Muscle layer of duodenum (tissue), 2 donors: ENCODE results near the gene RPA3.

ENCODE experiments used
- H3K27ac ChIP-seq: one replicate; pipeline ENCODE4 v1.7.0; 2013; ENCODE audit warnings: mild to moderate bottlenecking, low read length
- H3K27me3 ChIP-seq: one replicate; pipeline ENCODE4 v1.7.0; 2013; ENCODE audit warnings: low read depth, mild to moderate bottlenecking, control low read depth, low read length
- H3K36me3 ChIP-seq, 2 donors: one replicate each; pipeline ENCODE4 v1.7.0; 2013; ENCODE audit warnings: low read length in 2 of 2, control low read depth in 1 of 2, mild to moderate bottlenecking in 1 of 2; ENCODE audit not compliant: insufficient read depth in 2 of 2, control insufficient read depth in 1 of 2
- H3K4me1 ChIP-seq, 2 donors: one replicate each; pipeline ENCODE4 v1.7.0; 2013; ENCODE audit warnings: low read length in 2 of 2, mild to moderate bottlenecking in 2 of 2, control low read depth in 1 of 2, moderate library complexity in 1 of 2; ENCODE audit not compliant: insufficient read depth in 2 of 2, control insufficient read depth in 1 of 2
- H3K4me3 ChIP-seq, 2 donors: one replicate each; pipeline ENCODE4 v1.7.0; 2013; ENCODE audit warnings: low read length in 2 of 2, low read depth in 1 of 2, mild to moderate bottlenecking in 1 of 2
- H3K9me3 ChIP-seq, 2 donors: one replicate each; pipeline ENCODE4 v1.7.0; 2013; ENCODE audit warnings: low read length in 2 of 2, control low read depth in 1 of 2, mild to moderate bottlenecking in 1 of 2; ENCODE audit not compliant: control insufficient read depth in 1 of 2
- donor health status: healthy.

RPA3 gene

DNA sequence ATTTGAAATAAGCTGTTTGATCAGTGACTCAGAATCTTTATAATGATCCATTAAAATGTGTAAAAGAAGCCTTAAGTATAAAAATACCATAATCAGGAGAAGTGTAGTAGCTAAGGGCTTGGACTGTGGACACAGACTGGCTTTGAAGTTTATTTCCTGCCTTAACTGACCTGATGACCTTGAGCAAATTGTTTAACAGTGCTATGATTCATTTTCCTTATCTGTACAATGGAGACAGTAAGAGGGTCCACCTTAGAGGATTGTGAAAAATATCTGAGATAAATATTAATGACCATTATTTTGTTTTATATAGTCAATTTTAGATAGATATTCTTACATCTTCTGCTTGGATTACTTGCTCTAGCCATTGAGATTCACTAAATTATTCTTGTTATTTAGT is 13.3 kb upstream of the RPA3 start:
- no peak overlapping the region for H3K27ac ChIP-seq
- no peaks in the 10 kb centered on the region for H3K27me3 ChIP-seq
- no peaks in the 10 kb centered on the region for H3K9me3 ChIP-seq
- no peak overlapping the region for H3K4me3 ChIP-seq
- H3K4me1 ChIP-seq, result peaks cover 0 to 7% of the 10 kb centered on the region in 2 donors
- no peaks in the 10 kb centered on the region for H3K36me3 ChIP-seq

DNA sequence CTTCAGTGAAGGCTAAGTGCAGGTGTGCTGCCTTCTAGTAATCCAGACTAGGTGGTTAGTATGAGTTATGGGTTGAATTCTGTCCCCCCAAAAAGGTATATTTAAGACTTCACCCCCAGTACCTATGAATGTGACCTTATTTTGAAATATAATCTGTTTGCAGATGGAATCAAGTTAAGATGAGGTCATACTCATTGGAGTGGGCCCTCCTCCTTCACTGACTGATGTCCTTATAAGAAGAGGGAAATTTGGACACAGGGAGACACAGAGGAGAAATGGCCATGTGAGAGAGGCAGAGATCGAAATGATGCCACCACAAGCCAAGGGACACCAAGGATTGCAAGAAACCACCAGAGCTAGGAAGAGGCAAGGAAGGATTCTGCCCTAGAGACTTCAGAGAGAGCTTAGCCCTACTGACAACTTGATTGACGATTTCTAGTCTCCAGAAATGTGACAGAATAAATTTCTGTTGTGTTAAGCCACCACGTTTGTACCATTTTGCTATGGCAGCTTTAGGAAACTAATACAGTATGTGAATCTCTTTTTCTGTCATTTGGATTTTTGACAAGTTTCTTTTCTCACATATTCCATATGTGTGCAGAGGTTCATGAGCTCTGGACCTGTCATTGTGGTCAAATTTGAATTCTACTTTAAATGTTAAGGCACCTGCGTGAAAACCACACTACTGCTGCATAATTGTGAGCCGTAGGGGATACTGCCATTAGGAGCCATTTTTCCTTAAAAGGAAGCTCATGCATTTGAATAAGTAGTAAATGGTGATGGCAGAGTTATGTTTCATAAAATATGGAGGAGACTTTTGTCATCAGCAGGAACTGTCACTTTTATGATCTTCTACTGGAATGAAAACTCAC is 2.6 kb upstream of the RPA3 start:
- H3K27me3 ChIP-seq, result no peaks in the 10 kb centered on the region

DNA sequence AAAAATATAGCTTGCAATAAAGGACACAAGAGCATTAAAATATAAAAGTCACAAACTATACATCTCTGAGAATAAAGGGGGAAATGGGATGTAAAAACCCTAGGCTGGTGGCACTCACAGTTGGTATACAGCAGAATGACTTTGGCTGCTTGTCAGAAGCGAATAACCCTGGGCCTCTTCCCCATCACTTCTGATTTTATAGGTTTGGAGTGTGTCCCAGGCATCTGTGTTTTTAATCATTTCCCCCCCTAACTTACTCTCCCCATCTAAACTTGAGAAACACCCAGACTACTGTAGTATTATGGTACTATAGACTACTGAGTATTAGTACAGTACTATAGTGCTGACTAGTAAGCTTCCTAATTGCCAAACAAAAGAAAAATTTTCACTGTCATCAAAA is 1.8 kb upstream of the RPA3 start:
- Histone ChIP-seq H3K27me3 (no peaks in the 10 kb centered on the region), H3K4me1 (no peaks in the 10 kb centered on the region), H3K9me3 (no peaks in the 10 kb centered on the region), H3K27ac (no peak overlapping the region), H3K36me3 (no peaks in the 10 kb centered on the region), H3K4me3 (no peak overlapping the region)

More for the DNA sequence above, 2.6 kb upstream of the RPA3 start:
- Histone ChIP-seq H3K36me3 (no peaks in the 10 kb centered on the region), H3K4me3 (no peak overlapping the region), H3K9me3 (no peaks in the 10 kb centered on the region), H3K27ac (no peak overlapping the region), H3K4me1 (no peaks in the 10 kb centered on the region)

DNA sequence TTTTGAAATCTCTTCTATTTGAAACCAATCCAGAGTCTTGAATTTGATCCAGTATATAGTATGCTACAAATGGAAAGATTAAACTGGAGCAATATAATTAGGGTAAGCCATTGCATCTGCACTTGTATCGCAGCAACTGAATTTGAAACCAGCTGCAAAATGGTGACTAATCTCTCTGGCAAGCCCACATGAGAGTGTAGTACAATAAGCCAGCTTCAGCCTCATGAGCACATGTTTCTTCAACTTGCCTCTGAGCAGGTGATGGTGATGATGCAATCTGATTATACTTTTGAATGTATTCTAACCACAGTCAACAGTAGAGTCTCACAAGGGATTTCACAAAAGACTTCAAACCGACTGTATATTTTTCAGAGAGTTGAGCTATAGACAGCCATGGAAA is 829 bp upstream of the RPA3 start:
- no peak overlapping the region for H3K4me3 ChIP-seq
- no peak overlapping the region for H3K27ac ChIP-seq
- H3K36me3 ChIP-seq, result no peaks in the 10 kb centered on the region
- H3K27me3 ChIP-seq, result no peaks in the 10 kb centered on the region
- H3K9me3 ChIP-seq, result no peaks in the 10 kb centered on the region
- H3K4me1 ChIP-seq, result no peaks in the 10 kb centered on the region

DNA sequence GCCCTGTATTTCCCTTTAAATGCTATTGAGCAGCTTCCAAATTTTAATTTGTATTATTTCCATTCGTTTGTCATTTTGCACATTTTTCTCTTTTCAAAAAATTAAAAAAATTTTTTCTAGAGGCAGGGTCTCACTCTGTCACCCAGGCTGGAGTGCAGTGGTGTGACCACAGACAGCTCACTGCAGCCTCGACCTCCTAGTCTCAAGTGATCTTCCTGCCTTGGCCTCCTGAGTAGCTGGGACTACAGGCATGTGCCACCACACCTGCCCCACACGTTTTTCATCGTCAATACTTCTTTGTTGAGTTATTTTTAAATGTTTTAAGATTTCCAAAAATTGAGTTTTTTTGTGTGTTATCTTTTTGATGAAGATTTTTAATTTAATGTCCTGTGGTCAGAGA is 4.7 kb downstream of the RPA3 start:
- Histone ChIP-seq H3K4me3 (no peak overlapping the region), H3K4me1 (peaks cover 0 to 7% of the 10 kb centered on the region in 2 donors), H3K9me3 (no peaks in the 10 kb centered on the region), H3K36me3 (no peaks in the 10 kb centered on the region), H3K27me3 (no peaks in the 10 kb centered on the region), H3K27ac (no peak overlapping the region)

DNA sequence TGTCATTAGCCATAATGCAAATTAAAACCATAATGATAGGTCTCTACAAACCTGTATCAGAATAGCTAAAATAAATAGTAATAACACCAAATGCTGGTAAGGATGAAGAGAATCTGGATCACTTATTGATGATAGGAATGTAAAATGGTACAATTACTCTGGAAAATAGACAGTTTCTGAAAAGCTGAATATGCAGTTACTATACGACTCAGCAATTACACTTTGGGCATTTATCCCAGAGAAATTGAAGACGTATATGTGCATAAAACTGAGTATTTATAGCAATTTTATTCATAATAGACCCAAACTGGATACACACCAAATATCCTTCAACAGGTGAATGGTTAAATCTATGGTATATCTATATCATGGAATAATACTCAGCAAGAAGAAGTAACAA is 7.9 kb downstream of the RPA3 start:
- H3K27ac ChIP-seq, result no peak overlapping the region
- H3K36me3 ChIP-seq, result no peaks in the 10 kb centered on the region
- peaks cover 0 to 29% of the 10 kb centered on the region in 2 donors for H3K4me1 ChIP-seq
- H3K4me3 ChIP-seq, result no peak overlapping the region
- H3K9me3 ChIP-seq, result no peaks in the 10 kb centered on the region
- no peaks in the 10 kb centered on the region for H3K27me3 ChIP-seq

DNA sequence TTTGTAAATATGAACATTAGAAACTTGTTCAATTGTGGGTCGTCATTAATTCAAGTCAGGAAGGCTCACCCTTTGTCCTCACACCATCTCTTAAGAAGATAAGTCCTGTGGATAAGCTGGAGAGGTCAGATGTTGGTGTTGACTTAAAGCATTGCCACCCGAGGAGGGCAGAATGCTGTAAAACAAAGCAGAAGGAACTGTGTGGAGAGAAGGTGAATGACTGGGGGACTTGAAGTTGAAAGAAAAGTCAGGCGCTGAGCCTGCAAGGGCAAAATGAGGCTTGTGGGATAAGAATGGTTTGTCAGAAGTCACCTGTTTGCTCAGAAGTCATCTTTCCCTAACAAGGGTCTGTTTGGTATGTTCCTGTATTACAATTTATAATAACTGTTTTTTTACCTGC is 9.1 kb downstream of the RPA3 start:
- Histone ChIP-seq H3K27ac (no peak overlapping the region), H3K4me3 (no peak overlapping the region), H3K36me3 (no peaks in the 10 kb centered on the region), H3K4me1 (peaks cover 0 to 38% of the 10 kb centered on the region in 2 donors), H3K27me3 (no peaks in the 10 kb centered on the region), H3K9me3 (no peaks in the 10 kb centered on the region)

DNA sequence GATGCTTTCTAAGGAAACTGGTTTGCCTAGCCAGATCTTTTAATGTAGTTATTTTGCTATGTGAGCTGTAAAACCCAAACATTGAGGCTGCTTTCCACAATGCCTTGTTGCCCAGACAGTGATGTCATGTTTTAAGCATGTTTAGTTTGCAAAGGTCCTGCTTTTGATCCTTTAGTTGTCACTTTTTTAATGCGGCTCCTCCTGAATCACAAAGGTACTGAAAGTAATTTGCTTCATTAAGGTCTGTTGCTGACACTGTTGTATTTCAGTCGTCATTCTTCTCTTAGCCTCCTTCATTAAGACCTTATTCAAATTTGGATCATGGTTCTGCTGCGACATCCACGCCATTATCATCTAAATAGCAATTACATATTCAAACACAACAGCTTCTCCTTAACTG is 10.6 kb downstream of the RPA3 start:
- Histone ChIP-seq H3K27ac (no peak overlapping the region), H3K36me3 (no peaks in the 10 kb centered on the region), H3K27me3 (no peaks in the 10 kb centered on the region), H3K4me3 (no peak overlapping the region), H3K9me3 (no peaks in the 10 kb centered on the region), H3K4me1 (peaks cover 0 to 38% of the 10 kb centered on the region in 2 donors)

DNA sequence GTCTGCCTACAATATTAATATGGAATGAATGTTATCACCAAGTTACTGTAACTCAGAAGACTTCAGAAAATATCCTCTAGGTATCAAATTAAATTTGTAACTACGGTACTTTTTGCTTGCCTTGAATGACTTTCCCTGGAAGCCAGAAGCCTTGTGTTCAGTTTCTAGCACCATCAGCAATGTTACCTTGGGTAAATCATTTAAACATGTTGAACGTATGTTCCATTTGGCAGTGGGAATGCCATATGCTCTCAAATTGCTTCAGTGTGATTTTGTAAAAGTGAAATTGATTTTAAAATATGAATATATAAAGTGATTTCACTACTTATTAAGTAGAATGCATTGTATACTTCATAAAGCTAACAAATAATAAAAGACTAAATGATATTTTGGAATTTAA is 11.2 kb downstream of the RPA3 start:
- H3K9me3 ChIP-seq, result no peaks in the 10 kb centered on the region
- H3K27ac ChIP-seq, result no peak overlapping the region
- peaks cover 0 to 38% of the 10 kb centered on the region in 2 donors for H3K4me1 ChIP-seq
- no peaks in the 10 kb centered on the region for H3K27me3 ChIP-seq
- no peaks in the 10 kb centered on the region for H3K36me3 ChIP-seq
- no peak overlapping the region for H3K4me3 ChIP-seq

DNA sequence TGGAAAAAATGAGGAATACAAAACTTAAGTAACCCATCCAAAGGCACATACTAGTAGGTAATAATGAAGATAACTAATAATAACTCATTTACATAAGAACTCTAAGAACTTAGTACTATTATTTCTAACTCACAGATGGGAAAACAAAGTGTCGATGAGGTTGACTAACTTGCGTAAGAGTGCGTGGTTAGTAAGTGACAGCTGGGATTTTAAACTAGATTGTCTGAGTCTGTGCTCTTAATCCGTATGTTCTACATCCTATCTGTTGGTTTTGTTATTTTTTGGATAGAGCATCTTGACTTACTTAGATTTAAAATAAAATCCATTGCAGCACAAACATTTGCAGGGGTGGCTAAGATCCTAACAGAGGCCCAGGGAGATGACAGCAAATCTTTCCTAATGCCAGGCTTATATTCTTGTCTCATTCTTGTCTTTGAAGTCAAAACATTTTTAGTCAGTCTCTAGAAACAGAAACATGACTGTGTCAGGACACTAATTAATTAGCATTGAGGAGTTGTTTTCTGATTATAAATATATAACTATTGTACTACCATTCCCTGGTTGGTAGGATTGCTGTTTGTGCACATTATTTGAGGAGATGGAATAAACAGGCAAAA is 11.7 kb downstream of the RPA3 start:
- no peak overlapping the region for H3K27ac ChIP-seq
- H3K4me3 ChIP-seq, result no peak overlapping the region
- H3K9me3 ChIP-seq, result no peaks in the 10 kb centered on the region
- no peaks in the 10 kb centered on the region for H3K27me3 ChIP-seq
- peaks cover 0 to 38% of the 10 kb centered on the region in 2 donors for H3K4me1 ChIP-seq
- no peaks in the 10 kb centered on the region for H3K36me3 ChIP-seq

DNA sequence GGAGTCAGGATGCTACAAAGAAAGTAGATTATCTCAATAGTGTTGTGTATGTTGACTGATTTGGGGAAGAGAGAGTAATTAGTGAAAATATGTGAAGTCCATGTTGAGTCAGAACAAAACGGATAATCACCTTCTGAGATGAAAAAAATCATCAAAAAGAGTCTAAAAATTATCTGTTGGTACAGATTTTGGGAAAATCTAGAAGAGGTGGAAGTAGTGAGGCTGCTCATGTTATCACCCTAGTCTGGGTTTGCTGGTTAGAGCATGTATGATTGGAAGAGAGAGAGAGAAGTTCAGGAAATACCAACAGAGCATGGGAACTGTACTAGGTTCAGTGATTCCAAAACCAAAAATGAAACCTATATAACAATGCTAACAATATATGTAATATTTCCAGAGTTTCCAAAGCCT is 12.3 kb downstream of the RPA3 start:
- H3K27ac ChIP-seq, result no peak overlapping the region
- no peaks in the 10 kb centered on the region for H3K27me3 ChIP-seq
- H3K4me3 ChIP-seq, result no peak overlapping the region
- no peaks in the 10 kb centered on the region for H3K36me3 ChIP-seq
- H3K9me3 ChIP-seq, result no peaks in the 10 kb centered on the region
- H3K4me1 ChIP-seq, result peaks cover 0 to 38% of the 10 kb centered on the region in 2 donors
